H1 (cell line): Measurements from ENCODE around the gene TSPAN5. TPM values are rescaled to one million over a fixed set of nuclear protein-coding genes. Genes with fewer than 3 reads are reported as not detected.

Experiments
- CTCF ChIA-PET: fragments of 300-600 bp; sonication (Branson Sonifier 250); formaldehyde crosslinking; loops from one replicate; lab custom pipeline; 2021; ENCODE audit not compliant: partially characterized antibody; lab: Charles Lee
- POLR2A ChIA-PET: fragments of 300-600 bp; sonication (Branson Sonifier 250); formaldehyde crosslinking; loops from one replicate; lab custom pipeline; 2021; ENCODE audit warnings: inconsistent platforms; ENCODE audit not compliant: partially characterized antibody; lab: Charles Lee
- DNase-seq, 2 experiments: peaks; one replicate each; pipeline versions ENCODE4 v3.0.0 to v3.0.0-alpha.2; 2010 to 2022; ENCODE audit warnings: low spot score in 2 of 2, low read depth in 1 of 2, mixed read lengths in 1 of 2
- FAIRE-seq: peaks from 2 replicates; lab custom pipeline; 2011; peaks lifted over from hg19 to GRCh38; lab: Jason Lieb, UNC
- H2AFZ ChIP-seq: 2 replicates; pipeline ENCODE4 v1.8.1; 2012; ENCODE audit warnings: low read length, inconsistent platforms
- H2AK5ac ChIP-seq: 2 replicates; pipeline ENCODE4 v1.6.1; 2013; ENCODE audit warnings: low read depth, low read length
- H2BK120ac ChIP-seq: replicated peaks from 2 replicates; pipeline ENCODE3; 2013; ENCODE audit warnings: low read depth, low read length, inconsistent platforms
- H2BK12ac ChIP-seq: 2 replicates; pipeline ENCODE4 v1.6.1; 2013; ENCODE audit warnings: low read depth, low read length
- H2BK15ac ChIP-seq: 2 replicates; pipeline ENCODE4 v1.6.1; 2013; ENCODE audit warnings: low read length
- H2BK20ac ChIP-seq: 2 replicates; pipeline ENCODE4 v1.6.1; 2013; ENCODE audit warnings: low read length
- H2BK5ac ChIP-seq: 2 replicates; pipeline ENCODE4 v1.6.1; 2013; ENCODE audit warnings: low read depth, low read length
- H3K14ac ChIP-seq: 2 replicates; pipeline ENCODE4 v1.6.1; 2013; ENCODE audit warnings: inconsistent platforms; ENCODE audit not compliant: insufficient read length
- H3K18ac ChIP-seq: 2 replicates; pipeline ENCODE4 v1.6.1; 2013; ENCODE audit warnings: low read length; ENCODE audit errors: extremely low read depth
- H3K23ac ChIP-seq: 2 replicates; pipeline ENCODE4 v1.6.1; 2013; ENCODE audit warnings: inconsistent platforms; ENCODE audit not compliant: insufficient read length
- H3K23me2 ChIP-seq: 2 replicates; pipeline ENCODE4 v1.6.1; 2013; ENCODE audit warnings: low read depth, low read length
- H3K27ac ChIP-seq: 2 replicates; pipeline ENCODE4 v1.6.1; 2011; ENCODE audit warnings: low read depth, low read length, inconsistent platforms
- H3K27me3 ChIP-seq, 4 experiments: replicated peaks in 1 of 4; 1 replicate in 1 of 4; 2 replicates in 3 of 4; pipeline versions ENCODE4 v1.6.1 to v1.8.1; 2011 to 2013; ENCODE audit warnings: low read length in 3 of 4, mild to moderate bottlenecking in 3 of 4, inconsistent platforms in 2 of 4, mixed read lengths in 2 of 4, moderate library complexity in 1 of 4; ENCODE audit not compliant: control insufficient read depth in 3 of 4, insufficient read depth in 3 of 4; ENCODE audit errors: extremely low read depth in 1 of 4
- H3K36me3 ChIP-seq, 4 experiments: 2 replicates each; pipeline versions ENCODE4 v1.6.1 to v1.8.1; 2011 to 2013; ENCODE audit warnings: mild to moderate bottlenecking in 4 of 4, low read length in 3 of 4, moderate library complexity in 2 of 4, control low read depth in 1 of 4, inconsistent platforms in 1 of 4; ENCODE audit not compliant: insufficient read depth in 4 of 4, control insufficient read depth in 2 of 4
- H3K4ac ChIP-seq: replicated peaks from 2 replicates; pipeline ENCODE3; 2013; ENCODE audit warnings: low read length, low read depth, mixed read lengths, inconsistent platforms; ENCODE audit not compliant: insufficient read length
- H3K4me1 ChIP-seq, 4 experiments: replicated peaks in 1 of 4; 1 replicate in 1 of 4; 2 replicates in 3 of 4; pipeline versions ENCODE4 v1.6.1 to v1.8.1; 2011 to 2013; ENCODE audit warnings: low read length in 3 of 4, inconsistent platforms in 2 of 4, mixed read lengths in 1 of 4; ENCODE audit not compliant: insufficient read depth in 4 of 4, control insufficient read depth in 3 of 4
- H3K4me2 ChIP-seq, 2 experiments: 2 replicates each; pipeline versions ENCODE4 v1.6.1 to v1.8.1; 2011 to 2013; ENCODE audit warnings: low read depth in 2 of 2, low read length in 2 of 2, control low read depth in 1 of 2, inconsistent platforms in 1 of 2, mild to moderate bottlenecking in 1 of 2; ENCODE audit not compliant: insufficient read depth in 1 of 2
- H3K4me3 ChIP-seq, 4 experiments: fragments of 200-600, 300-600 bp in 1 of 4; sonication (generic), shearing (Covaris generic), sonication (Bioruptor Twin) in 1 of 4; 2 replicates each; pipeline versions ENCODE4 v1.5.1 to v1.8.1; 2011 to 2016; ENCODE audit warnings: low read length in 4 of 4, low read depth in 3 of 4, control low read depth in 2 of 4, inconsistent platforms in 2 of 4, mild to moderate bottlenecking in 2 of 4, mixed read lengths in 1 of 4, moderate library complexity in 1 of 4; ENCODE audit not compliant: insufficient read depth in 2 of 4; ENCODE audit errors: extremely low read depth in 1 of 4
- H3K56ac ChIP-seq: replicated peaks from 2 replicates; pipeline ENCODE3; 2013; ENCODE audit warnings: low read depth, mild to moderate bottlenecking, mixed read lengths, low read length, inconsistent platforms; ENCODE audit not compliant: insufficient read length
- H3K79me1 ChIP-seq: 2 replicates; pipeline ENCODE4 v1.6.1; 2013; ENCODE audit warnings: low read depth, low read length, control low read depth
- H3K79me2 ChIP-seq, 2 experiments: 2 replicates each; pipeline versions ENCODE4 v1.6.1 to v1.8.1; 2012 to 2013; ENCODE audit warnings: low read length in 2 of 2, mild to moderate bottlenecking in 2 of 2, inconsistent platforms in 1 of 2; ENCODE audit not compliant: insufficient read depth in 2 of 2, control insufficient read depth in 1 of 2
- H3K9ac ChIP-seq, 4 experiments: replicated peaks in 1 of 4; 1 replicate in 1 of 4; 2 replicates in 3 of 4; pipeline versions ENCODE4 v1.6.1 to v1.8.1; 2011 to 2013; ENCODE audit warnings: low read depth in 3 of 4, low read length in 3 of 4, control low read depth in 2 of 4, mild to moderate bottlenecking in 2 of 4, moderate library complexity in 2 of 4, inconsistent platforms in 1 of 4; ENCODE audit errors: extremely low read depth in 1 of 4
- H3K9me3 ChIP-seq, 2 experiments: 2 replicates each; pipeline versions ENCODE4 v1.6.1 to v1.8.1; 2012 to 2013; ENCODE audit warnings: mild to moderate bottlenecking in 2 of 2, moderate library complexity in 2 of 2, control low read depth in 1 of 2, inconsistent platforms in 1 of 2, low read depth in 1 of 2, low read length in 1 of 2, mixed read lengths in 1 of 2; ENCODE audit not compliant: insufficient read depth in 2 of 2
- H4K20me1 ChIP-seq, 2 experiments: replicated peaks in 1 of 2; 2 replicates each; pipeline versions ENCODE3 to v1.8.1; 2011 to 2013; ENCODE audit warnings: inconsistent platforms in 2 of 2, low read length in 2 of 2, mild to moderate bottlenecking in 1 of 2; ENCODE audit not compliant: insufficient read depth in 2 of 2, control insufficient read depth in 1 of 2
- H4K5ac ChIP-seq: 2 replicates; pipeline ENCODE4 v1.6.1; 2013; ENCODE audit warnings: low read length, low read depth, mixed read lengths, inconsistent platforms; ENCODE audit not compliant: insufficient read length
- H4K8ac ChIP-seq: 2 replicates; pipeline ENCODE4 v1.8.0; 2013; ENCODE audit warnings: mild to moderate bottlenecking, moderate library complexity, low read length, inconsistent platforms; ENCODE audit not compliant: insufficient read depth; ENCODE audit errors: extremely low read depth
- H4K91ac ChIP-seq: replicated peaks from 2 replicates; pipeline ENCODE3; 2013; ENCODE audit warnings: low read length, mixed read lengths, inconsistent platforms; ENCODE audit not compliant: insufficient read length
- CHD2 ChIP-seq: IDR thresholded peaks from 2 replicates; pipeline ENCODE4 v1.6.1; 2012; ENCODE audit warnings: low read length, improper control_type of control experiment
- CREB1 ChIP-seq: IDR thresholded peaks from 2 replicates; pipeline ENCODE4 v1.6.1; 2012; ENCODE audit warnings: inconsistent platforms
- GTF2F1 ChIP-seq: IDR thresholded peaks from 2 replicates; pipeline ENCODE4 v1.6.1; 2012; ENCODE audit warnings: low read depth, low read length, improper control_type of control experiment, borderline replicate concordance
- MAFK ChIP-seq: IDR thresholded peaks from 2 replicates; pipeline ENCODE4 v1.6.1; 2012; ENCODE audit warnings: low read depth, mild to moderate bottlenecking, improper control_type of control experiment, low read length
- SAP30 ChIP-seq: fragments of 300-600 bp; sonication (generic); IDR thresholded peaks from 2 replicates; pipeline ENCODE4 v1.7.1; 2012; ENCODE audit warnings: low read length, moderate library complexity, mild to moderate bottlenecking, inconsistent platforms; ENCODE audit not compliant: insufficient read depth, insufficient replicate concordance
- SIRT6 ChIP-seq: IDR thresholded peaks from one replicate; pipeline ENCODE4 v1.7.1; 2012; ENCODE audit warnings: low read length, inconsistent platforms
- SP1 ChIP-seq: IDR thresholded peaks from 2 replicates; pipeline ENCODE4 v1.6.1; 2011; ENCODE audit warnings: low read depth, low read length
- SP2 ChIP-seq: IDR thresholded peaks from 2 replicates; pipeline ENCODE4 v1.6.1; 2012; ENCODE audit warnings: mild to moderate bottlenecking, low read length, inconsistent platforms
- WGBS, 2 experiments: shearing (Covaris generic) in 1 of 2; methylation state at CpG; one replicate each; pipeline versions ENCODE4 v1.1.6 to v1.1.7; 2013 to 2015; ENCODE audit warnings: low lambda C conversion rate in 2 of 2, mixed read lengths in 2 of 2, inconsistent platforms in 1 of 2, low coverage in 1 of 2, missing lambda C conversion rate in 1 of 2; ENCODE audit not compliant: insufficient replicate concordance in 2 of 2, insufficient coverage in 1 of 2, insufficient read length in 1 of 2; ENCODE audit errors: extremely low coverage in 1 of 2, missing lambda C conversion rate in 1 of 2; 5-methylcytosine and 5-hydroxymethylcytosine counted together
- polyA plus RNA-seq, 7 experiments: library from polyadenylated mRNA; depleted of rRNA in 3 of 7; stranded (reverse) in 5 of 7; unstranded in 2 of 7; fragments of >200 nt in 5 of 7; fragments of 200-250 nt in 2 of 7; gene quantifications; 1 replicate in 5 of 7; 2 replicates in 1 of 7; 4 replicates in 1 of 7; pipeline versions ENCODE4 v1.2.1 to v1.2.3, GENCODE V29; 2011 to 2013; ENCODE audit warnings: missing spikeins in 2 of 7, mixed read lengths in 2 of 7
- total RNA-seq: library from RNA; stranded (reverse); fragmentation: NEBNext Ultra II Directional; extraction: Animal tissue kit (Norgen Biotek cat#: 25700); gene quantifications from 2 replicates; pipeline ENCODE4 v1.2.1, GENCODE V29; 2021
- TF ChIP-seq, protein P1 (sequence below): IDR thresholded peaks from 2 replicates; pipeline ENCODE4 v1.6.1; 2011; ENCODE audit warnings: low read length, improper control_type of control experiment
- TF ChIP-seq, protein P2 (sequence below): IDR thresholded peaks from 2 replicates; pipeline ENCODE4 v1.6.1; 2011; ENCODE audit warnings: low read depth, mild to moderate bottlenecking, low read length; ENCODE audit not compliant: insufficient read depth
- TF ChIP-seq, protein P3 (sequence below): IDR thresholded peaks from 2 replicates; pipeline ENCODE4 v1.6.1; 2012; ENCODE audit warnings: low read length, inconsistent platforms

Gene TSPAN5
- total and polyA plus RNA-seq, 2 of the 8 experiments (the other 6 are each of a cell fraction or from before 2014, with no cell fraction given), result 17.6 to 21.2 TPM

- Histone ChIP-seq H3K4me1 (peaks cover 0 to 12% (median 5%) of the 10 kb centered on the region in 4 experiments; a peak in 6 of 7 replicates), H3K56ac (no peak overlapping the region), H3K9me3 (no peaks in the 10 kb centered on the region; a peak in 1 of 4 replicates), H3K23ac (no peak overlapping the region), H3K27ac (no peak overlapping the region), H2BK15ac (no peak overlapping the region), H2BK12ac (no peak overlapping the region), H3K23me2 (no peaks in the 10 kb centered on the region), H4K8ac (no peak overlapping the region), H3K18ac (no peak overlapping the region), H3K79me1 (no peaks in the 10 kb centered on the region; the same call in 1 of the 2 replicates), H3K4ac (no peak overlapping the region), H4K5ac (no peak overlapping the region), H2BK20ac (no peak overlapping the region), H2BK120ac (no peak overlapping the region), H4K91ac (no peak overlapping the region), H2AK5ac (no peak overlapping the region), H3K9ac (no peak overlapping the region), H3K79me2 (no peaks in the 10 kb centered on the region), H3K4me3 (no peak overlapping the region), H4K20me1 (no peaks in the 10 kb centered on the region), H3K4me2 (no peak overlapping the region), H3K14ac (no peak overlapping the region), H2AFZ (no peak overlapping the region), H3K36me3 (no peaks in the 10 kb centered on the region), H3K27me3 (no peaks in the 10 kb centered on the region), H2BK5ac (no peak overlapping the region)
- WGBS, 2 experiments, result 94% methylated on average over 1 of the region's 1 CpG; no CpG with 5 or more reads in 1 of the 2 experiments
- CTCF ChIA-PET, result interaction anchor here (0.6 to 0.7 kb wide), 3 partner anchors 38 to 659 kb away, joined by 3 read pairs; no protein-coding TSS in a partner anchor
- FAIRE-seq (no peak), DNase-seq (no peak)
- POLR2A ChIA-PET, result interaction anchor here (0.6 kb wide), 1 partner anchor 18 kb away, joined by 3 read pairs; no protein-coding TSS in a partner anchor
- no peak for TF ChIP-seq MAFK
- TF ChIP-seq, protein P1, sequence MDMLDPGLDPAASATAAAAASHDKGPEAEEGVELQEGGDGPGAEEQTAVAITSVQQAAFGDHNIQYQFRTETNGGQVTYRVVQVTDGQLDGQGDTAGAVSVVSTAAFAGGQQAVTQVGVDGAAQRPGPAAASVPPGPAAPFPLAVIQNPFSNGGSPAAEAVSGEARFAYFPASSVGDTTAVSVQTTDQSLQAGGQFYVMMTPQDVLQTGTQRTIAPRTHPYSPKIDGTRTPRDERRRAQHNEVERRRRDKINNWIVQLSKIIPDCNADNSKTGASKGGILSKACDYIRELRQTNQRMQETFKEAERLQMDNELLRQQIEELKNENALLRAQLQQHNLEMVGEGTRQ, result no peak
- no peak for TF ChIP-seq CREB1
- no peak for TF ChIP-seq GTF2F1
- TF ChIP-seq SAP30, result no peak
- TF ChIP-seq, protein P2, sequence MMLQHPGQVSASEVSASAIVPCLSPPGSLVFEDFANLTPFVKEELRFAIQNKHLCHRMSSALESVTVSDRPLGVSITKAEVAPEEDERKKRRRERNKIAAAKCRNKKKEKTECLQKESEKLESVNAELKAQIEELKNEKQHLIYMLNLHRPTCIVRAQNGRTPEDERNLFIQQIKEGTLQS, result no peak
- no peak for TF ChIP-seq SP1
- TF ChIP-seq CHD2, result no peak
- no peak for TF ChIP-seq SIRT6
- TF ChIP-seq SP2, result no peak
- TF ChIP-seq, protein P3, sequence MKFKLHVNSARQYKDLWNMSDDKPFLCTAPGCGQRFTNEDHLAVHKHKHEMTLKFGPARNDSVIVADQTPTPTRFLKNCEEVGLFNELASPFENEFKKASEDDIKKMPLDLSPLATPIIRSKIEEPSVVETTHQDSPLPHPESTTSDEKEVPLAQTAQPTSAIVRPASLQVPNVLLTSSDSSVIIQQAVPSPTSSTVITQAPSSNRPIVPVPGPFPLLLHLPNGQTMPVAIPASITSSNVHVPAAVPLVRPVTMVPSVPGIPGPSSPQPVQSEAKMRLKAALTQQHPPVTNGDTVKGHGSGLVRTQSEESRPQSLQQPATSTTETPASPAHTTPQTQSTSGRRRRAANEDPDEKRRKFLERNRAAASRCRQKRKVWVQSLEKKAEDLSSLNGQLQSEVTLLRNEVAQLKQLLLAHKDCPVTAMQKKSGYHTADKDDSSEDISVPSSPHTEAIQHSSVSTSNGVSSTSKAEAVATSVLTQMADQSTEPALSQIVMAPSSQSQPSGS, result no peak
Observed at GRCh38 chr4:98539299-98539698, 119.1 kb downstream of the TSPAN5 start.
